HG03439 (cell line): Measurements from ENCODE around the gene LHFPL6.

Experiments used
- ATAC-seq: cut with Tn5 transposase; IDR thresholded peaks from one replicate; pipeline ENCODE4 v1.9.1; 2021; ENCODE audit warnings: mild to moderate bottlenecking, moderate library complexity; ENCODE audit not compliant: unreplicated experiment

The LHFPL6 gene

DNA sequence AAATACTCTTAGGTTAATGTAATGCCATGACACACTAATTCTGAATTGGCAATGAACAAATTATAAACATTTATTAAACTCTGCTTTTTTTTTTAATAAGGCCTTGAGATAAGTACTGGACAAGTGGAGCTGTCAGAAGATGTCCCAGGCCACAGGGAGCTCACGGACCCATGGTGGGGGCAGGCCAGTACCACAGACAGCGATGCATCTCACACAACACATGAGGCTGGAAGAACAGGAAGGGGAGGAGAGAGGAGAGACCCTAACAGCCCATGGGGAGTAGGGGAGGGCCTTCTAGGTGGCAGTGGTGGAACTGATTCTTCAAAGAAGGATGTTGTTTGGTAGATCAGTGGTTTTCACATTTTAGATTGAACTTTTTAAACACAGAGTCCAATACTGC is 128.4 kb downstream of the LHFPL6 start:
- ATAC-seq: no peak

- ATAC-seq: no peak
Measured at GRCh38 chr13:39469676-39470075, 133.3 kb downstream of the LHFPL6 start.

- no peak for ATAC-seq
Measured at GRCh38 chr13:39468306-39468705, 134.7 kb downstream of the LHFPL6 start.

GRCh38 chr13:39463611-39464010 is 139.4 kb downstream of the LHFPL6 start:
- no peak for ATAC-seq

- no peak for ATAC-seq
Measured at GRCh38 chr13:39462906-39463305, 140.1 kb downstream of the LHFPL6 start.

DNA sequence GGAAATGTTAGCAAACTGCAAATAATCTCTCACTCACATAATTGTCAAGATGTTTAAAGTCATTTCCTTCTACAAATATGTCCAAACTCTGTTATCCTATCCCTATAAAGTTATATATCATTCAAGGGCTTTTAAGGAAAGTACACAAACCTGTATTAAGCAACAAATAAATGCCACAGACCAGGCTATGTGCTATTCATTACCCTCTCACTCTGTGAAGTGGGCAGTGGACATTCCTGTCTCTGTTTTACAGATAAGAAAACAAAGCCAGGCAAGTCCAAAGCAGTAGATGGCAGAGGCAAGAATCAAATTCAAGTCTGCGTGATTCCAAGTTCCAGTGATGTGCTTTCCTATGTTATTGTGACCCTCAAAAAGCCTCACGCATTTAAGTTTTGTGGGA is 140.6 kb downstream of the LHFPL6 start:
- no peak for ATAC-seq

- no peak for ATAC-seq
Measured at GRCh38 chr13:39461685-39462266, 141.2 kb downstream of the LHFPL6 start.

GRCh38 chr13:39457274-39457673 is 145.7 kb downstream of the LHFPL6 start:
- ATAC-seq: no peak

- no peak for ATAC-seq
Measured at GRCh38 chr13:39455521-39456175, 147.3 kb downstream of the LHFPL6 start.

GRCh38 chr13:39452834-39453233 is 150.2 kb downstream of the LHFPL6 start:
- no peak for ATAC-seq

- no peak for ATAC-seq
Measured at GRCh38 chr13:39452417-39452816, 150.6 kb downstream of the LHFPL6 start.

- no peak for ATAC-seq
Measured at GRCh38 chr13:39451860-39452301, 151.1 kb downstream of the LHFPL6 start.

- no peak for ATAC-seq
Measured at GRCh38 chr13:39451301-39451700, 151.7 kb downstream of the LHFPL6 start.

- ATAC-seq: no peak
Measured at GRCh38 chr13:39450176-39450575, 152.8 kb downstream of the LHFPL6 start.

DNA sequence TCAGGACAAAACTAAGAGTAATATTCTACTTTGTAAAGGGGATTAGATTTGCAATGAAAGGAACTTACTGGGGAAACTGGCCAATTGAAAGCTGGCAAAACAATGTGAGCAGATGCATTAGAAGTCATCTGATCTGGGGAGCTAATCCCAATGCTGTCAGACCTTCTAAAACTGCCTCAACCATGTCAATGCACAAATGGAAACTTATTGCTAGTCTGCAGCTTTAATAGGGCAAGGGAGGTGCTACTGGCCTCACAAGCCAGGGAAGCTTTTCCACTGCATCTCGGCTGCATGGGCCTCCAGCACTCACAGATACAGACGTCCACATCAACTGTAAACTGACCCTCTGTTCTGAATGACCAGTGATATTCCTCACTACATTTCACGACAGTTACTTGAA is 154.2 kb downstream of the LHFPL6 start:
- ATAC-seq: no peak

GRCh38 chr13:39446865-39447264 is 156.1 kb downstream of the LHFPL6 start:
- no peak for ATAC-seq

DNA sequence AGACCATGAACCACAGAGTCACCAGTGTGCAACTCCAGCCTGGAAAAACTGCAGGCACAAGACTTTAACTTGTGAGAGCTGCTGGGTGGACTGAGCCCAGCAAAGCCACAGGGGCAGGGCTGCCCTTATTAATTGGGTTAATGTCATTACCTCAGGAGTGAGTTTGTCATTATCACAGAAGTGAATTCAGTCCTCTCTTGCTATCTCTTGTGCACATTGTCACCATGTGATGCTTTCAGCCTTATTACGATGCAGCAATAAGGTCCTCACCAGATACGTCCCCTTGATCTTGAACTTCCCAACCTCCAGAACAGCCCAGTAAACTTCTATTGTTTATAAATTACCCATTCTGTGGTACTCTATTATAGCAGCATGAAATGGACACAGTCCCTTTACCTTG is 158.1 kb downstream of the LHFPL6 start:
- ATAC-seq: no peak

DNA sequence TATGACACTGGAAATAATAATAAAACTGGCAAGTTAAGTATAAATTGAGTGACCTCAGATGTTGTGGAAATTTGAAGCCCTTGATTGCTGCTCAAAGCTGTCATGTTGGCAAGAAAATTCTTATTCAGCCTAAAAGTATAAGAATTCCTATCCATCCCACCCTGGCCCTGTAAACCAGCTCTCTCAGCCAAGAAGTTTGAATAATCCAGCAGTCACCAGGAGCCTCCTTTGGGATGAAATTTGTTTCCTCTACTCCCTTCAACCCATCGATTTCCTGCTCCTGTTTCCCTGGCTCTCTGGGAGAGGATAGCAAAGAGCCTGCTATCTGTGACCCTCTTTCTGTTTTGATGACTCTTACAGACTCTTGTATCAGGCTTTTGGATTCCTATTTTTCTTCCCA is 169.3 kb downstream of the LHFPL6 start:
- ATAC-seq: no peak

- ATAC-seq: no peak
Measured at GRCh38 chr13:39432196-39432595, 170.8 kb downstream of the LHFPL6 start.

DNA sequence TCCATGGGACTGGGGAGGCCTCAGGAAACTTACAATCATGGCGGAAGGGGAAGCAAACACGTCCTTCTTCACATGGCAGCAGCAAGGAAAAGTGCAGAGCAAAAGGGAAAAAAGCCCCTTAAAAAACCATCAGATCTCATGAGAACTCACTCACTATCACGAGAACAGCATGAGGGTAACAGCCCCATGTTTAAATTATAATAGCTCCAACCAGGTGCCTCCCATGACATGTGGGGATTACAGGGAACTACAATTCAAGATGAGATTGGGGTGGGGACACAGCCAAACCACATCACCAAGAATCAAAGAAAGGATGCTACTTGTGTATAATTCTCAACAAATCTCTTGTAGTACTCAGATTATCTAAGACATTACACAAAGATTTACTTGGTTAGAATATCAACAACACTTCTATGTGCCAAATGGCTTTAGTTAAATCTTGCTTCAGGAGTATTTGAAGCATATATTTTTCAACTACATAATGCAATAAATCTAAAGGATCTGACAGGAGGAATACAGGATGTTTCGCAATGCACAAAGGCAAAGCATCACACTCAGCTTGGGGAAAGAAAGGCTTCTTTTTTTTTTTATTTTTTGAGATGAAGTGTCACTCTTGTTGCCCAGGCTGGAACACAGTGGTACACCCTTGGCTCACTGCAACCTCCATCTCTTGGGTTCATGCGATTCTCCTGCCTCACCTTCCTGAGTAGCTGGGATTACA is 180.0 kb downstream of the LHFPL6 start:
- ATAC-seq: no peak

DNA sequence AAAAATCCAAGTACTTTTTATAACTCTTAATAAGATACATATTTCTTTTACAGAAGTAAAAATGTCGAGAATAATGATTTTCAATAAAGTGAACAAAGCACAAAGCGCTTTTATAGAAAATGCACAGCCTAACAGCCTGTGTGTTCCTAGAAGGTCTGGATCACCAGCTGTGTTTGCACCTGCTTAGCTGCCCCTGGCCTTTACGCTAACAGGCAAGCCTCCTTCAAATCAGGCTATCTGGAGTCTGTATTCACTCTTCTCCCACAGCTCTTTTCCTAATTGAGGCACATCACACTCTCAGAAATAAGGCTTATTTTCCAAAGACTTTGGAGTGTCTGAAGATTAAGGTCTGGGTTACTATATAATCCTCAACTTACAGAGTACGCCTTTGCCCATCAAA is 183.1 kb downstream of the LHFPL6 start:
- ATAC-seq: no peak

GRCh38 chr13:39419068-39419467 is 183.9 kb downstream of the LHFPL6 start:
- ATAC-seq: no peak
